Panc1 (cell line): ENCODE measurements around the gene CWC22.

Experiments used
- SIN3A ChIP-seq: IDR thresholded peaks from 2 replicates; pipeline ENCODE4 v1.6.1; 2012; ENCODE audit warnings: low read depth, mild to moderate bottlenecking, low read length, moderate library complexity, borderline replicate concordance; ENCODE audit not compliant: insufficient read depth
- TF ChIP-seq, protein P1 (sequence below): fragments of 450-650 bp; IDR thresholded peaks from 2 replicates; pipeline ENCODE4 v1.5.1; 2017; ENCODE audit warnings: mild to moderate bottlenecking

DNA sequence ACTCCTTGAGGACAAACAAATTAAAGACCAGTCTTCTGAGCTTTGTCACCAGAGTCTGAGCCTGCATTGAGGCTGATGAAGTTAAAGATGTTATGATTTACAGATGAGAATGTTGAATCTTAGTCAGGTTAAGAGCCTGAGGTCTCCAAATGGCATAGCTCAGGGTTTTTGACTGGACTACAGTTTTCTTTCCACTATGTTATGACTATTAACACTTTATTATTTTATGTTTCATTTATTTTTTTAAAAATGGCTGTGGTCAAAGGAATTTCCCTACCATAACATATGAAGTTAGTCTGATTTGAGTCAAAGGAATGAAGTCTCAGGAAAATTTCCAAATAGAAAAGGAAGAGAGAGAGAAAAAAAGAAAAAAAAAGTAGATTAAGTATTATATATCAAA lies 39.7 kb upstream of the CWC22 start:
- TF ChIP-seq, protein P1, sequence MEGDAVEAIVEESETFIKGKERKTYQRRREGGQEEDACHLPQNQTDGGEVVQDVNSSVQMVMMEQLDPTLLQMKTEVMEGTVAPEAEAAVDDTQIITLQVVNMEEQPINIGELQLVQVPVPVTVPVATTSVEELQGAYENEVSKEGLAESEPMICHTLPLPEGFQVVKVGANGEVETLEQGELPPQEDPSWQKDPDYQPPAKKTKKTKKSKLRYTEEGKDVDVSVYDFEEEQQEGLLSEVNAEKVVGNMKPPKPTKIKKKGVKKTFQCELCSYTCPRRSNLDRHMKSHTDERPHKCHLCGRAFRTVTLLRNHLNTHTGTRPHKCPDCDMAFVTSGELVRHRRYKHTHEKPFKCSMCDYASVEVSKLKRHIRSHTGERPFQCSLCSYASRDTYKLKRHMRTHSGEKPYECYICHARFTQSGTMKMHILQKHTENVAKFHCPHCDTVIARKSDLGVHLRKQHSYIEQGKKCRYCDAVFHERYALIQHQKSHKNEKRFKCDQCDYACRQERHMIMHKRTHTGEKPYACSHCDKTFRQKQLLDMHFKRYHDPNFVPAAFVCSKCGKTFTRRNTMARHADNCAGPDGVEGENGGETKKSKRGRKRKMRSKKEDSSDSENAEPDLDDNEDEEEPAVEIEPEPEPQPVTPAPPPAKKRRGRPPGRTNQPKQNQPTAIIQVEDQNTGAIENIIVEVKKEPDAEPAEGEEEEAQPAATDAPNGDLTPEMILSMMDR, result no peak
- no peak for TF ChIP-seq SIN3A
